GM21737 (cell line): ENCODE data around the gene MAP3K14.

Experiments used
- ATAC-seq: cut with Tn5 transposase; IDR thresholded peaks from one replicate; pipeline ENCODE4 v1.9.1; 2021; ENCODE audit warnings: mild to moderate bottlenecking, moderate library complexity; ENCODE audit not compliant: unreplicated experiment

The MAP3K14 gene

GRCh38 chr17:45284176-45285140 is 32.4 kb downstream of the MAP3K14 start:
- no peak for ATAC-seq

GRCh38 chr17:45283711-45284110 is 33.1 kb downstream of the MAP3K14 start:
- no peak for ATAC-seq

- no peak for ATAC-seq
Measured at GRCh38 chr17:45282683-45283644, 33.9 kb downstream of the MAP3K14 start.

GRCh38 chr17:45279898-45280297 is 36.9 kb downstream of the MAP3K14 start:
- no peak for ATAC-seq

GRCh38 chr17:45277992-45278391 is 38.8 kb downstream of the MAP3K14 start:
- no peak for ATAC-seq

- ATAC-seq, result peak; percentile 55
Measured at GRCh38 chr17:45277216-45277849, 39.5 kb downstream of the MAP3K14 start.

GRCh38 chr17:45276031-45276430 is 40.8 kb downstream of the MAP3K14 start:
- no peak for ATAC-seq

GRCh38 chr17:45274033-45274432 is 42.8 kb downstream of the MAP3K14 start:
- no peak for ATAC-seq

- ATAC-seq, result no peak
Measured at GRCh38 chr17:45273551-45273957, 43.3 kb downstream of the MAP3K14 start.

- no peak for ATAC-seq
Measured at GRCh38 chr17:45271603-45272002, 45.2 kb downstream of the MAP3K14 start.

- ATAC-seq, result no peak
Measured at GRCh38 chr17:45270828-45271418, 45.9 kb downstream of the MAP3K14 start.

- no peak for ATAC-seq
Measured at GRCh38 chr17:45269912-45270311, 46.9 kb downstream of the MAP3K14 start.

GRCh38 chr17:45267436-45268055 is 49.3 kb downstream of the MAP3K14 start:
- ATAC-seq, result no peak

GRCh38 chr17:45266372-45266926 is 50.4 kb downstream of the MAP3K14 start:
- ATAC-seq, result no peak

- ATAC-seq, result no peak
Measured at GRCh38 chr17:45265821-45266220, 51.0 kb downstream of the MAP3K14 start.

GRCh38 chr17:45264988-45265387 is 51.8 kb downstream of the MAP3K14 start:
- no peak for ATAC-seq

- no peak for ATAC-seq
Measured at GRCh38 chr17:45264430-45264829, 52.4 kb downstream of the MAP3K14 start.

GRCh38 chr17:45263477-45263860 is 53.4 kb downstream of the MAP3K14 start:
- no peak for ATAC-seq

GRCh38 chr17:45262516-45263476 is 54.0 kb downstream of the MAP3K14 start:
- peak; percentile 13 for ATAC-seq
